HEK293 (cell line): Measurements from ENCODE around the gene BBC3.

Experiments
- YY1 ChIP-seq: fragments of 450-650 bp; formaldehyde crosslinking; IDR thresholded peaks from 2 replicates; pipeline ENCODE4 v1.5.1; 2018; ENCODE audit warnings: missing biosample characterization, missing genetic modification characterization
- ZNF792 ChIP-seq: fragments of 450-650 bp; formaldehyde crosslinking; IDR thresholded peaks from 2 replicates; pipeline ENCODE4 v1.5.1; 2016; ENCODE audit warnings: missing biosample characterization, missing genetic modification characterization

DNA sequence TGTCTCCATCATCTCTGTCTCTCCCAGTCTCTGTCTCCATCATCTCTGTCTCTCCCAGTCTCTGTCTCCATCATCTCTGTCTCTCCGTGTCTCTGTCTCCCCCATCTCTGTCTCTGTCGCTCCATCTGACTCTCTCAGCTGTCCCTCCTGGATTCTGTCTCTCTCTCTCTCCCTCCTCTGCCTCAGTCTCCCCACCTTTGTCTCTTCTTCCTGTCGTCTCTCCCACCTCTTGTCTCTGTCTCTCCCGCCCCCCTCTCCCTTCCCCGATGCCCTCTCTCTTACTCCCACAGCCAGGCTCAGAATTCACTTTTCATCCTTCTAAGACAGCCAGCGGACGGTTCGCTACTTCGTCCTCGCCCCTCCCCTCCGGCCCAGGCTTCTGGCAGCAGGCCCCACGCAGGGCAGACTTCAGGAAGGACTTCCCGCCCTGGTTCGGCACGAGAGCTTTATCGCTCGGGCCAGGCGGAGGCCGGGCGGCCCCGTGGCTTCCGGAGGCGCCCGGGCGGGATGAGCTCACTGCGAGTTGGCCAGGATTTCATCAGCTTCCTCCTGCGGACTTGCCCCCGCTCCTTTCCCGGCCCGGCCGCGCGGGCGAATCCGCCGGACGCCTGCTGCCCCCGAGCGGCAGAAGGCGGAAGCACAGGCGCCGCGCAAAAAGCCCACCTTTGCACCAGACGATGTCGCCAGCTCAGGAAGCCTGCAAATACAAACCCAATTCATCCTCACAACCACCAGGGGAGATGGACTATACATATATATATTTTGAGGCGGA, 13.0 kb upstream of the BBC3 start:
- peak; percentile 57; the same call in 1 of the 2 replicates for TF ChIP-seq ZNF792 (tag by site-specific recombination)
- no peak for TF ChIP-seq YY1 (tag by site-specific recombination)
